Left hindlimb (tissue), 1 donor: ENCODE data around the gene ZNF419.
"Not testable (repeated sequence)": the region's sequence is repeated elsewhere in the genome, so short reads cannot be mapped to it uniquely, and the experiment has no call there.

Source experiments
- DNase-seq: peaks from one replicate; pipeline ENCODE4 v3.0.0-alpha.2; 2018

The ZNF419 gene

DNA sequence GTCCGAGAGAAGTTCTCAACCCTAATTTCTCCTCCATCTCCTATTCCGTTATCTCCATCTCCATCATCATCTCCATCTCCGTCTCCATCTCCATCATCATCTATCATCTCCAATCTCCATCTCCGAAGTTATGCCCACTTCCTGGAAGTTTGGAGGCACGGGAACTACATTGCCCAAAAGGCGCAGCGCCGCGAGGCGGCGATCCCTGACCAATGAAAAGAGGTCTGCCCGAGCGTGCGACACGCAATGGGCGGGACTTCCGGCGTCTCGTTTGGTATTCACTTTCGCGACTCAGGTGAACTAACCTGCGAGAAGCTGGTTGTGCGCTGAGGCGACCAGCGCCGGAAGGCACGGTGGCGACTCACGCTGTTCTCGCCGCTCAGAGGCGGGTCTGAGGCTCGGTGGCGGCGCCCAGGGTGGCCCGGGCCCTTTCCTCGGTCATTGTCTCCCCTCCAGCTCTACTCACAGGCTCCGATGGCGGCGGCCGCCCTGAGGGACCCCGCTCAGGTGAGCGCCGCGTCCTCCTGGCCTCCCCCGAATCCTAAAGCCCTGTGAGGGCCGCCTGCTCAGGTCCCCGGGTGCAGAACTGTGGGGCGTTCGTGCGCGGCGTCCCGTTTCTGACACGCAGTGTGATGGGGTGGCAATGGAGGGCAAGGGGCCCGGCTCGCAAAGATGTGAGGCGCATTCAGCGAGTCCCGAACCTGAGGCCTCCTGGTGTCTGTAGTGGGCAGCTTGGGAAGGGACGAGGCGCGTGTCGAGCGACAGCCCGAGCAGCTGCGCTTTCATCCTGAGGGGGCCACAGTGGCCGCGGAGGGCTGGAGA, at the start of gene ZNF419:
TSS of gene ZNF419 (plus strand) at position 274 of the 822 bp plus-strand sequence. CDS start at position 475, 201 bp downstream.
- DNase-seq = peak; percentile 92

DNA sequence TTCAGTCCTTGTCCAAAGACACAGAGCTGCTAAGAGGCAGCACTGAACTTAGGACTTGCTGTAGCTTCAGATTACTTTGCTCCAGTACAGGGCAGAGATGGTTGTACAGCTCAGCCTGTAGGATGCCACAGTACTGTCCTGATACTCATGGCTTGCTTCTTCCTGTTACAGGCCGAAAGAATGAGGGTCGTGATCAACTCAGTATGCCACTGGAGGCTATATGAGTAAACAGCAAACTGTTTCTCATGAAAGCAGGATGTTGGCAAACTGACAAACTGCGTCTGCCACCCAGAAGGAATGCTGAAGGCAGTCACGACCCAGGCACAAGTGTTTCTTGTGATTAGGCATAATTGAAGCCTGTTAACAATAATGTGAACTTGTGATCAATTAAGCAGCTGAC, 49.6 kb upstream of the ZNF419 start:
- DNase-seq = no peak

- DNase-seq = no peak
Observed at GRCh38 chr19:57438925-57439324, 48.6 kb upstream of the ZNF419 start.

DNA sequence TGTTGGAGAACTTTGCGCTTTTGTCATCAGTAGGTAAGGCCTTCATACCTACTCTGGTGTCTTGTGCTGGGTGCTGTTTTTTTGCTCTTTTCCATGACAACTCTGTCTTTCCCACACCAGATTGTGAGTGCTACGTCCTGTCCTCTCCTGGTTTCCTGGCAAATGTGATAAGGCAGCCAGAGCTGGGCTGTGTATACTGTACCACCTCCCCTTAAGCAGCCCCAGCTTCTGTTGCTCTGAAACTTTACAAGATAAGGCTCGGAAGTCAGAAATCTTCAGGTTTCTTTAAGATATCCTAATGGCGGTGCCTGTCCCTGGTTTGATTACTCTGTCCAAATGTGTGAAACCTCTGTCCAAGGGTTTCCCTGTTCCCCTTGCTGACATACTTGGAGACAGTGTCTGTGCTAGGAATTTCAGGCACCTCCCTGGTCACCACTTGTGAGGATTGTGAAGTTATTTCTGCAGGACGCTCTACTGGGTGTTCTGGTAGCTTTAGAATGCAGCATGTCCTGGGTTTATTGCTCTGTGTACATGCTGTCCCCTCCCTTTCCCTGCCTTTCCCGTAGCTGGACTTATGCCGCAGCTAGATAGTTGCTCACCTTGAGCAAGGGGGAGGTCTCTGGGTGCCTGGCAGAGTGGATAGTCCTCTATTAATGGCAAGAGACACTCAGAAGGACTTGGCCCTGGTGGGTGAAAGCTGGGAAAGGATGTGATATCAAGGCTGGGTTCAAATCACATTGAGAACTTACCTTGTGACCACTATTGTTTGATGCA, 45.4 kb upstream of the ZNF419 start:
- no peak for DNase-seq

DNA sequence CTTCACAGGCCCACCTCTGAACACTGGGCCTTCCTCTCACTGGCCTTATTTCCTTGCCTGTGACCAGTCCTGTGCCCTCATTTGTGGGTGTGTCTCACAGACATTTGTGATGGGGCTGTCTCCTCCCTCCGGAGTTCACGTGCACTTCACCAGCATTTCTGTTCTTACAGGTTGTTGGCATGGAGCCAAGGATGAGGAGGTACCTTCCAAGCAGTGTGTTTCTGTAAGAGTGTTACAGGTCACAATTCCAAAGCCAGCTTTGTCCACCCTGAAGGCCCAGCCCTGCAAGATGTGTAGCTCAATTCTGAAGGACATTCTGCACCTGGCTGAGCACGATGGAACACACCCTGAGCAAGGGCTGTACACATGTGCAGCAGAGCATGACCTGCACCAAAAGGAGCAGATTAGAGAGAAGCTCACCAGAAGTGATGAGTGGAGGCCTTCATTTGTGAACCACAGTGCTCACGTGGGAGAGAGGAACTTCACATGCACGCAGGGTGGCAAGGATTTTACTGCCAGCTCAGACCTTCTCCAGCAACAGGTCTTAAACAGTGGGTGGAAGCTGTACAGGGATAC, 44.3 kb upstream of the ZNF419 start:
- no peak for DNase-seq

- no peak for DNase-seq
Observed at GRCh38 chr19:57452307-57452706, 35.2 kb upstream of the ZNF419 start.

DNA sequence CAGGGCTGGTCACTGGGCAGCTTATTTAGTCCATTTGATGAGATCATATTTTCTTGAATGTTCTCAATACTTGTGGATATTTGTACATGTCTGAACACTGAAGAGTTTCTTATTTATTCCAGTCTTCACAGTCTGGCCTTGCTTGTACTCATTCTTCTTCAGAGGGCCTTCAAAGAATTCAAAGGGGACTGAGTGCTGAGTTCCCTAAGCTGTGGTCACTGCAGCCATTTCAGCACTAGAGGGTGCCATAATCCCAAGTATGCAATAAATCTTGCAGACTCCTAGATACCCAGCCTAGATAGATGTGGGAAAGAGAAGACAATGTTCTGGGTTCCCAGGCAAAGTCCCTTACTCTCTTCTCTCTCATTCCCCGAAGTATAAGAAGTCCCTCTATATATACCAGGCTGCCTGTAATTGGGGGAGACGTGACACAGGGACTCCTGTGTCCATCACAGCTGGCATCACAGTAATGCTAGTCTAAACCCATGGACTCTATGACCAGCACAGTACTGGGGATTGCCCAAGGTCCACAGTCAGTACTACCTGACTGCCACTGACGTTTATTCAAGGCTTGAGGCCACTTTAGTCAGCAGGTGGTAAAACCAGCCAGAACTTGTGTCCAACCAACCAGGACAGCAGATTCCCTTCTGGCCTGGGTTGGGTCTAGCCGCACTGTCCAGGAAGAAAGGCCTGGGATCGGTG, 21.7 kb upstream of the ZNF419 start:
- no peak for DNase-seq

DNA sequence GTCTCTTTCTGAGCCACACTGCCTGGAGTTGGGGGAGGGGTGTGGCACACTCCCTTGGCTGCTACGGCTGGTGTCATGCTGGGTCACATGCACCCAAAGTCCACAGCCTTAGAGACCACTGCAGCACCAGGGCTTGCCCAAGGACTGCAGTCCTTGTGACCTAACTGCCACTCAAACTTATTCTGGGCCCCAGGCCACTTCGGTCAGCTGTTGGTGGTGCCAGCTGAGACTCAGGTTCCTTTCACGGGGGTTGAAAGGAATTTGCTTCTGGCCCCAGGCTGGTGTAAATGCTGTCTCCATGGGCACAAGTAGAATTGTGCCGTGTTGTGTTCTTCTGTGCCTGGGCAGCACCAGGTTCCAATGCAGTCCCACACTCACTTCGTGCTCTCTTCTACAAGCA, 21.1 kb upstream of the ZNF419 start:
- DNase-seq = no peak

DNA sequence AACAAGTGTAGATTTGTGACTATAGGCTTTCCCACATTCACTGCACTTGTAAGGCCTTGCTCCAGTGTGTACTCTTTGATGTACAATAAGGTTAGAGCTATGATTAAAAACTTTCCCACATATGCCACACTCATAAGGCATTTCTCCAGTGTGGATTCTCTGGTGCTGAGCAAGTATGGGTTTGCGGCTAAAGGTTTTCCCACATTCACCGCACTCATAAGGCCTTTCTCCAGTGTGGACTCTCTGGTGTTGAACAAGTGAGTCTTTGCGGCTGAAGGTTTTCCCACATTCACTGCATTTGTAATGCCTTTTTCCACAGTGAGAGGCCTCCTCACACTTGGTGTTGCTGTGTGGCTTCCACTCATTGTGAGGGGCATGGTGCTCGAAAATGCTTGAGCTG, 13.9 kb upstream of the ZNF419 start:
- no peak for DNase-seq

DNA sequence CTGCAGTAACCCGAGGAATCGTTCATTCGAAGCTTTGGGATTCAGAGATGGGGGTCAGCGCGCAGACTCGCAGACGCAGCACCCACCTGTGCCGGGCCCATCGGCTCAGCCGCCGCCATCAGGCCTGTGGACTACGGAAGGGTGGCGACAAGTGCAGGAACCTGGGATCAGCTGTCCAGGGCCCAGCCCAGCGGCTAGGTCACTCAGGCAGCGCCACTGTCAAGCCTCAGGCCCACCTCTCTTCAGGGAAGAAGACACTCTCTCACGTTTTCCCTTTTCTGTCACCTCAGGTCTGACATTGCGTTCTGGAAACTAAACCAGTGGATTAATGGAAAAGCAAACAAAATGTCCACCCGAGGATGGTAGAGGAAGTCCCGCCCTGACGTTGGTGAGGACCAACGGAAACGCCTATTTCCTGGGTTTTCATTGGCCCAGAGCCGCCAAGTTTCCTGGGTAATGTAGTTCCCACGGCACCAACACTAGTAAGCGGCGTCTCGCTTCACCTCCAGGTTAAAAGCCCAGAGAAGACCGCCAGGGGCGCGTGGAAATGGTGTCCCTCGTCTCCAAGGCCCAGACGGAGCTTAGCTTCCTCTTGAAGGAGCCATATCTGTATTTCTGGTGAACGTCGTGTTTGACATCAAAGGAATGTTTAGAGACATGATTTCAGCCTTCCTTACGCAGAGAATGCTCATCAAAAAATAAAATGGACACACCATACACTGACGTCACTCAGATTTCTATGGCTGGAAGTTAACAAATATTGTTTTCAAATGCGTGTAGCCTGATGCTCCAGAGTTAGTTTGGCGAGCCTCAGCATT, 10.2 kb upstream of the ZNF419 start, which contains the start of gene ZNF772:
TSS of gene ZNF772 (minus strand) at position 376 of the 818 bp plus-strand sequence. CDS start at position 119, 257 bp downstream.
- DNase-seq = peak; percentile 93

GRCh38 chr19:57488299-57488644, 722 bp downstream of the ZNF419 start:
- not testable (repeated sequence) for DNase-seq

- not testable (repeated sequence) for DNase-seq
Observed at GRCh38 chr19:57499332-57499679, 11.8 kb downstream of the ZNF419 start.

DNA sequence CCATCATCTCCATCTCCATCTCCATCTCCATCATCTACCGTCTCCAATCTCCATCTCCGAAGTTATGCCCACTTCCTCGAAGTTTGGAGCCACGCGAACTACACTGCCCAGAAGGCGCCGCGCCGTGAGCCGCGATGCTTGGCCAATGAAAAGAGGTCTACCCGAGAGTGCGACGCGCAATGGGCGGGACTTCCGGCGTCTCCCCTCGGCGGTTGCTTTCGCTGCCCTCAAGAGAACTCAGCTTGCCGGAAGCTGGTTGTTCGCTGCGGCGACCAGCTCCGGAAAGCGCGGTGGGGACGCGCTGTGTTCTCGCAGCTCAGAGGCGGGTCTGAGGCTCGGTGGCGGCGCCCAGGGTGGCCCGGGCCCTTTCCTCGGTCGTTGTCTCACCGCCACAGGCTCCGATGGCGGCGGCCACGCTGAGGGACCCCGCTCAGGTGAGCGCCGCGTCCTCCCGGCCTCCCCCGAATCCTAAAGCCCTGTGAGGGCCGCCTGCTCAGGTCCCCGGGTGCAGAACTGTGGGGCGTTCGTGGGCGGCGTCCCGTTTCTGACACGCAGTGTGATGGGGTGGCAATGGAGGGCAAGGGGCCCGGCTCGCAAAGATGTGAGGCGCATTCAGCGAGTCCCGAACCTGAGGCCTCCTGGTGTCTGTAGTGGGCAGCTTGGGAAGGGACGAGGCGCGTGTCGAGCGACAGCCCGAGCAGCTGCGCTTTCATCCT, 12.3 kb downstream of the ZNF419 start, which contains the start of gene ZNF773:
TSS of gene ZNF773 (plus strand) at position 259 of the 716 bp plus-strand sequence. CDS start at position 402, 143 bp downstream.
- peak; percentile 96 for DNase-seq

- not testable (repeated sequence) for DNase-seq
Observed at GRCh38 chr19:57500400-57500799, 12.8 kb downstream of the ZNF419 start.

DNA sequence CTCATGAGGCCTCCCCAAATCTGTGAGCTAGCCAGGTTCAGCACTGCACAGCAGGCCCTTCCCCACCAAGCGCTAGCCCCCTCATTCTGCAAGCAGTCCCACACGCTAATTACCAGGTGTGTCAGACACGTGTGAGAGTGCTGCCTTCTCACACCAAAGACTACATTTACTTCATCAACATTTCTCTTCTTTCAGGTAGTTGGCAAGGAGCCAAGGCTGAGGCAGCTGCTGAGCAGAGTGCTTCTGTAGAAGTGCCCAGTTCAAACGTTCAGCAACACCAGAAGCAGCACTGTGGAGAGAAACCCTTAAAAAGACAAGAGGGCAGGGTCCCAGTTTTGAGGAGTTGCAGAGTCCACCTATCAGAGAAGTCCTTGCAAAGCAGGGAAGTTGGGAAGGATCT, 18.6 kb downstream of the ZNF419 start:
- no peak for DNase-seq

GRCh38 chr19:57511484-57511883, 23.9 kb downstream of the ZNF419 start:
- DNase-seq = no peak

DNA sequence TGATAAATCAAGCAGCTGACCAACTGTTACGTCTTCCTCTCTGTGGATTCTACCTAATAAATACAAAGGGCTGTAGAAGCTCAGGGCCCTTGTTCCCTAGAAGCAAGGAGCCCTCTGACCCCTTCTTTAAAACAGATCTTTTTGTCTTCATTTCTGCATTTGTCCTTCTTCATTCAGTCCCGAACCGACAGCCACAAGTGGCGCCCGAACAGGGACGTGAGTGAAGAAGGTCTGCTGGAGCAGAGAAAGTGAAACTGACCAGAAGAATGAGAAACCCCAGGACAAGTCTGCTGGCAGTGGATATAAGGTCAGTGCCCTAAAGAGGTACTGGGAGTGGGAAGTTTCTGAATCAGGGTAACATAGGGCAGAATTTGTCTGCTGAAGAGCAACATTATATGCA, 25.3 kb downstream of the ZNF419 start:
- DNase-seq = no peak

GRCh38 chr19:57515255-57515654, 27.7 kb downstream of the ZNF419 start:
- no peak for DNase-seq

DNA sequence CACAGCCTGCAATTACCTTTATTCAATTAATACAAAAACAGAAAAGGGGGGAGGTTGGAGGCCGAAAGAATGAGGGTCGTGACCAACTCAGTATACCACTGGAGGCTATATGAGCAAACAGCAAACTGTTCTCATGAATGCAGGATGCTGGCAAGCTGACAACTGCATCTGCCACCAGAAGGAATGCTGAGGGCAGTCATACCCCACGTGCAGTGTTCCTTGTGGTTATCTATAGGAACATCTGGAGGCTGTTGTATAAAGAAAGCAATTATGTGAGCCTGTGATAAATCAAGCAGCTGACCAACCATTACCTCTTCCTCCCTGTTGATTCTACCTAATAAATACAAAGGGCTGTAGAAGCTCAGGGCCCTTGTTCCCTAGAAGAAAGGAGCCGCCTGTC, 30.5 kb downstream of the ZNF419 start:
- DNase-seq = not testable (repeated sequence)

DNA sequence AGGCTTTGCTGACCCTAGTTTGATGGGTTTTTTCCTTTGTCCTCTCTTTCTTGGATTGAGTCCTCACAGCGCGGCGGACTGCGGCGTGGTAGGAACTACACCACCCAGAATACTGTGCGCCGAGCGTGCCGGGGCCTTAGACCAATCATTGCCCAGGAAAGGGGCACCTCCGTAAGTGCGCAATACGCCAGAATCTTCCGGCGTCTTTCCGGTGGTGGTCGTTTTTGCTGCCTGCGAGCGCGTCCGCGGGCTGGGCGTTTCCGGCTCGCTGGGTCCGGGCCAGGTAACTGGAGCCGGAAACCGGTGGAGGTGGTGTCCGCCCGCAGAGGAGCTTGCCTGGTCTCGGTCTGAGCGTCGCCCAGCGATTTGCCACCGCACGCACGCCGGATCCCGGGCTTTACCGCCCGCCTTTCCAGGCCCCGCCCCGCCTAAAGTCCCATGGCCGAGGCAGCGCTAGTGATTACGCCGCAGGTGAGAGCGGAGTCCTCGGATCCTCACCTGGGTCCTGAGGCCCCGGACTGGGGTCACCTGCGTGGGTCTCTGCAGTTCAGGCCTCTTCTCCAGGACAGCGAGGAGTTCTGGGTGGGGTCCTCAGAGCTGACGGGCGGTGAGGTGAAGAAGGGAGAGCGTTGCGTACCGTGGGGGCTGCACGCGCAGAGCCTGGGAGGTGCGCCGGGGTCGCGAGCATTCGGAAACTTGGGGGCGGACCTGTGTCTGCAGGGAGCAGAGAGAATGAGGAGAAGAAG, 39.8 kb downstream of the ZNF419 start, which contains the start of gene ZNF549:
TSS of gene ZNF549 (plus strand) at position 221 of the 746 bp plus-strand sequence. CDS start at position 439, 218 bp downstream.
- DNase-seq = peak; percentile 93
